OCI-LY3 (cell line): ENCODE measurements around the gene MYRF.

Source experiments
- H2AFZ ChIP-seq: fragments of 200-600, 300-600 bp; shearing (Covaris generic); 2 replicates; pipeline ENCODE4 v1.6.0; 2014; ENCODE audit warnings: antibody characterized with exemption, low read depth, low read length
- H3K27ac ChIP-seq: fragments of 200-600, 300-600 bp; sonication (generic); 2 replicates; pipeline ENCODE4 v1.5.1; 2014; ENCODE audit warnings: mild to moderate bottlenecking, low read length, moderate library complexity, mixed read lengths
- H3K27me3 ChIP-seq: fragments of 200-600, 300-600 bp; sonication (generic); 2 replicates; pipeline ENCODE4 v1.6.1; 2014; ENCODE audit warnings: low read depth, low read length, mixed read lengths
- H3K36me3 ChIP-seq: fragments of 200-600, 300-600 bp; sonication (generic); replicated peaks from 2 replicates; pipeline ENCODE3; 2014; ENCODE audit warnings: low read depth, low read length, mixed read lengths
- H3K4me1 ChIP-seq: fragments of 300-600, 200-600 bp; sonication (generic); 2 replicates; pipeline ENCODE4 v1.6.1; 2014; ENCODE audit warnings: low read length, mixed read lengths
- H3K4me2 ChIP-seq: fragments of 200-600, 300-600 bp; sonication (generic); 2 replicates; pipeline ENCODE4 v1.6.1; 2014; ENCODE audit warnings: low read length, mixed read lengths
- H3K4me3 ChIP-seq: fragments of 300-600, 200-600 bp; sonication (generic); 2 replicates; pipeline ENCODE4 v1.5.1; 2014; ENCODE audit warnings: antibody characterized with exemption, mild to moderate bottlenecking, low read length, moderate library complexity
- H3K79me2 ChIP-seq: fragments of 300-600, 200-600 bp; shearing (Covaris generic); 2 replicates; pipeline ENCODE4 v1.6.1; 2014; ENCODE audit warnings: mild to moderate bottlenecking, low read length, mixed read lengths
- H3K9ac ChIP-seq: fragments of 300-600, 200-600 bp; shearing (Covaris generic); 2 replicates; pipeline ENCODE4 v1.6.0; 2014; ENCODE audit warnings: mild to moderate bottlenecking, low read length, moderate library complexity
- H3K9me3 ChIP-seq: fragments of 200-600, 300-600 bp; shearing (Covaris generic); 2 replicates; pipeline ENCODE4 v1.6.1; 2014; ENCODE audit warnings: low read length, mixed read lengths; ENCODE audit not compliant: insufficient read depth
- H4K20me1 ChIP-seq: fragments of 200-600, 300-600 bp; sonication (generic); 2 replicates; pipeline ENCODE4 v1.6.1; 2016; ENCODE audit warnings: low read length, mixed read lengths; ENCODE audit not compliant: insufficient read depth
- CTCF ChIP-seq: fragments of 200-600, 300-600 bp; sonication (generic); IDR thresholded peaks from 2 replicates; pipeline ENCODE4 v1.5.1; 2014; ENCODE audit warnings: antibody characterized with exemption, low read length, low read depth
- EZH2phosphoT487 ChIP-seq: fragments of 200-600 bp; shearing (Covaris generic); IDR thresholded peaks from 2 replicates; pipeline ENCODE4 v1.6.1; 2018; ENCODE audit warnings: antibody characterized with exemption, mixed run types, low read depth

MYRF gene

GRCh38 chr11:61776561-61777075 is 24.2 kb downstream of the MYRF start:
- H3K79me2 ChIP-seq, result no peaks in the 10 kb centered on the region
- no peak overlapping the region for H2AFZ ChIP-seq
- H4K20me1 ChIP-seq, result no peaks in the 10 kb centered on the region
- no peak overlapping the region for H3K4me2 ChIP-seq
- TF ChIP-seq CTCF (peak; percentile 86), EZH2phosphoT487 (no peak)
- no peaks in the 10 kb centered on the region for H3K4me1 ChIP-seq
- H3K4me3 ChIP-seq, result no peak overlapping the region
- H3K9ac ChIP-seq, result no peak overlapping the region
- no peaks in the 10 kb centered on the region for H3K27me3 ChIP-seq
- H3K9me3 ChIP-seq, result no peaks in the 10 kb centered on the region
- H3K36me3 ChIP-seq, result no peaks in the 10 kb centered on the region
- no peak overlapping the region for H3K27ac ChIP-seq

- no peaks in the 10 kb centered on the region for H3K79me2 ChIP-seq
- no peak overlapping the region for H2AFZ ChIP-seq
- H3K27ac ChIP-seq, result no peak overlapping the region
- H3K36me3 ChIP-seq, result no peaks in the 10 kb centered on the region
- TF ChIP-seq EZH2phosphoT487, result no peak
- TF ChIP-seq CTCF, result no peak
- H3K4me2 ChIP-seq, result no peak overlapping the region
- no peaks in the 10 kb centered on the region for H3K4me1 ChIP-seq
- no peaks in the 10 kb centered on the region for H3K9me3 ChIP-seq
- no peak overlapping the region for H3K9ac ChIP-seq
- H4K20me1 ChIP-seq, result no peaks in the 10 kb centered on the region
- H3K4me3 ChIP-seq, result no peak overlapping the region
- no peaks in the 10 kb centered on the region for H3K27me3 ChIP-seq
These were observed 25.0 kb downstream of the MYRF start for GRCh38 chr11:61777234-61778090.

GRCh38 chr11:61778357-61778886 is 26.0 kb downstream of the MYRF start:
- Histone ChIP-seq H3K9ac (no peak overlapping the region), H3K4me1 (no peaks in the 10 kb centered on the region), H3K27me3 (no peaks in the 10 kb centered on the region), H3K4me3 (no peak overlapping the region), H2AFZ (no peak overlapping the region), H3K4me2 (no peak overlapping the region), H3K27ac (no peak overlapping the region), H3K79me2 (no peaks in the 10 kb centered on the region), H4K20me1 (no peaks in the 10 kb centered on the region), H3K36me3 (no peaks in the 10 kb centered on the region), H3K9me3 (no peaks in the 10 kb centered on the region)
- TF ChIP-seq EZH2phosphoT487, result no peak
- TF ChIP-seq CTCF, result no peak

DNA sequence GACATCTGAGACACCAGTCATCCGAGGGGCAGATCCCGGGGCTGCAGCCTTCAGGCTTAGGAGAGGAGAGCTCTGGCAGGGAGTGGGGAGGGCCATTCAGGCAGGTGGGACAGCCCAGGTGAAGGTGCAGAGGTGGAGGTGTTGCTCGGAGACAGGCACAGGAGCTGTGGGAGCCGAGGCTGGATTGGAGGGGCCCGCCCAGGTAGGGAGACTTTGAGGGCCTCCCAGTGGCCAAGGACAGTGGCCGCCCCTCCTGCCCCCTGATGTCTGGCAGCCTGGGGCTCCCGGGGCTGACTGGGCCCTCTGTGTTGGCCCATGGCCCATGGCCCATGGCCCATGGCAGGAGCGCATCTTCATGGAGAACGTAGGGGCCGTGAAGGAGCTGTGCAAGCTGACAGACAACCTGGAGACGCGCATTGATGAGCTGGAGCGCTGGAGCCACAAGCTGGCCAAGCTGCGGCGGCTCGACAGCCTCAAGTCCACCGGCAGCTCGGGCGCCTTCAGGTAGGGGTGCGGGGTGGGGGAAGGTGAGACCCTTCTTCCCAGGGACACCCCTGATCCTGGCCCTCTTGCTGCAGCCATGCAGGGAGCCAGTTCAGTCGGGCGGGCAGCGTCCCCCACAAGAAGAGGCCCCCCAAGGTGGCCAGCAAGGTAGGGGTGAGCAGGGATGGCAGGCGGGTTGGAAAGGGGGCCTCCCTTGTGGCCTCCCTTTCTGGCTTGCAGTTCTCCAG is 26.6 kb downstream of the MYRF start:
- no peak overlapping the region for H3K27ac ChIP-seq
- no peak overlapping the region for H3K4me2 ChIP-seq
- no peak overlapping the region for H3K9ac ChIP-seq
- no peak overlapping the region for H2AFZ ChIP-seq
- H3K9me3 ChIP-seq, result no peaks in the 10 kb centered on the region
- no peak for TF ChIP-seq CTCF
- no peak for TF ChIP-seq EZH2phosphoT487
- H4K20me1 ChIP-seq, result no peaks in the 10 kb centered on the region
- no peaks in the 10 kb centered on the region for H3K79me2 ChIP-seq
- H3K4me1 ChIP-seq, result no peaks in the 10 kb centered on the region
- no peak overlapping the region for H3K4me3 ChIP-seq
- no peaks in the 10 kb centered on the region for H3K27me3 ChIP-seq
- no peaks in the 10 kb centered on the region for H3K36me3 ChIP-seq
